ENCODE results near the gene SFT2D2.

GRCh38 chr1:168281603-168282325 is 56.0 kb downstream of the SFT2D2 start:
- TF ChIP-seq CTCF (IDR thresholded peaks at IDR 0.05) (no peak), EZH2phosphoT487 (IDR thresholded peaks at IDR 0.05) (no peak)

All from neural progenitor cell (in vitro differentiated cells).